Ovary (tissue), 3 donors: ENCODE results near the gene CAMSAP1.

Experiments used
- EP300 ChIP-seq: sonication (generic); formaldehyde crosslinking; IDR thresholded peaks from one replicate; pipeline ENCODE4 v1.6.1; 2017; ENCODE audit warnings: antibody characterized with exemption
- POLR2A ChIP-seq: fragments of 450-650 bp; IDR thresholded peaks from one replicate; pipeline ENCODE4 v1.6.1; 2017; ENCODE audit warnings: antibody characterized with exemption, mild to moderate bottlenecking, moderate library complexity
- TF ChIP-seq, protein P1 (sequence below), 3 donors: fragments of 450-650 bp in 2 of 3; fragments of 200-600 bp in 1 of 3; IDR thresholded peaks; one replicate each; pipeline versions ENCODE4 v1.5.1 to v1.8.0; 2016 to 2022; ENCODE audit warnings: antibody characterized with exemption in 3 of 3, mild to moderate bottlenecking in 1 of 3
- donor health status: DM: no; HTN: no; CAD: no.

DNA sequence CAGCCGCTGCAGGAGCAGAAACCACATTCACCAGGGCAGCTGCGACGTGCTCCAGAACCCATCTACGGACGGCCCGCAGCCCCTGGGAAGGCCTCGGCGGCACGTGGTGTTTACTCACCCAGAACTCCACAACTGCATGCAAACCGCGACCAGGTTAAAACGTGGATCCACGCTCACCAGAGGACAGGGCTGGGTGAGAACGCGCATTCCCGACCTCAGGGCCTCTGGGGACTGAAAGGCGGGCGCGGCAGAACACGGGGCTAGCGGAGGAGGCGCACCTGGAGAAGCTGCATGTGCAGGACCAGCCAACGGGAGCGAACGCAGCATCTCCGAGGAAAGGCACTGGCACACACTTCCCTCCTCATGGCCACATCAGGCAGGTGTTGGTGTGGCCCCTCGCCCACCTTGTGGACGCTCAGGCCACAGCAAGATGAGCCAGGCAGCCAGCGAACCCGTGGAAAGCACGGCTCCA, 24.0 kb upstream of the CAMSAP1 start:
- TF ChIP-seq, protein P1, sequence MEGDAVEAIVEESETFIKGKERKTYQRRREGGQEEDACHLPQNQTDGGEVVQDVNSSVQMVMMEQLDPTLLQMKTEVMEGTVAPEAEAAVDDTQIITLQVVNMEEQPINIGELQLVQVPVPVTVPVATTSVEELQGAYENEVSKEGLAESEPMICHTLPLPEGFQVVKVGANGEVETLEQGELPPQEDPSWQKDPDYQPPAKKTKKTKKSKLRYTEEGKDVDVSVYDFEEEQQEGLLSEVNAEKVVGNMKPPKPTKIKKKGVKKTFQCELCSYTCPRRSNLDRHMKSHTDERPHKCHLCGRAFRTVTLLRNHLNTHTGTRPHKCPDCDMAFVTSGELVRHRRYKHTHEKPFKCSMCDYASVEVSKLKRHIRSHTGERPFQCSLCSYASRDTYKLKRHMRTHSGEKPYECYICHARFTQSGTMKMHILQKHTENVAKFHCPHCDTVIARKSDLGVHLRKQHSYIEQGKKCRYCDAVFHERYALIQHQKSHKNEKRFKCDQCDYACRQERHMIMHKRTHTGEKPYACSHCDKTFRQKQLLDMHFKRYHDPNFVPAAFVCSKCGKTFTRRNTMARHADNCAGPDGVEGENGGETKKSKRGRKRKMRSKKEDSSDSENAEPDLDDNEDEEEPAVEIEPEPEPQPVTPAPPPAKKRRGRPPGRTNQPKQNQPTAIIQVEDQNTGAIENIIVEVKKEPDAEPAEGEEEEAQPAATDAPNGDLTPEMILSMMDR (IDR thresholded peaks at IDR 0.05), result no peak
- TF ChIP-seq POLR2A (no peak), EP300 (no peak)
